CD4-positive, alpha-beta T cell treated with Interferon alpha-2 for 1 hour (primary cell): ENCODE results near the gene PMEPA1.

Source experiments
- DNase-seq, 2 donors: peaks; one replicate each; pipeline ENCODE4 v3.0.0-alpha.2; 2020 to 2022

The PMEPA1 gene, protein sequence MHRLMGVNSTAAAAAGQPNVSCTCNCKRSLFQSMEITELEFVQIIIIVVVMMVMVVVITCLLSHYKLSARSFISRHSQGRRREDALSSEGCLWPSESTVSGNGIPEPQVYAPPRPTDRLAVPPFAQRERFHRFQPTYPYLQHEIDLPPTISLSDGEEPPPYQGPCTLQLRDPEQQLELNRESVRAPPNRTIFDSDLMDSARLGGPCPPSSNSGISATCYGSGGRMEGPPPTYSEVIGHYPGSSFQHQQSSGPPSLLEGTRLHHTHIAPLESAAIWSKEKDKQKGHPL

DNA sequence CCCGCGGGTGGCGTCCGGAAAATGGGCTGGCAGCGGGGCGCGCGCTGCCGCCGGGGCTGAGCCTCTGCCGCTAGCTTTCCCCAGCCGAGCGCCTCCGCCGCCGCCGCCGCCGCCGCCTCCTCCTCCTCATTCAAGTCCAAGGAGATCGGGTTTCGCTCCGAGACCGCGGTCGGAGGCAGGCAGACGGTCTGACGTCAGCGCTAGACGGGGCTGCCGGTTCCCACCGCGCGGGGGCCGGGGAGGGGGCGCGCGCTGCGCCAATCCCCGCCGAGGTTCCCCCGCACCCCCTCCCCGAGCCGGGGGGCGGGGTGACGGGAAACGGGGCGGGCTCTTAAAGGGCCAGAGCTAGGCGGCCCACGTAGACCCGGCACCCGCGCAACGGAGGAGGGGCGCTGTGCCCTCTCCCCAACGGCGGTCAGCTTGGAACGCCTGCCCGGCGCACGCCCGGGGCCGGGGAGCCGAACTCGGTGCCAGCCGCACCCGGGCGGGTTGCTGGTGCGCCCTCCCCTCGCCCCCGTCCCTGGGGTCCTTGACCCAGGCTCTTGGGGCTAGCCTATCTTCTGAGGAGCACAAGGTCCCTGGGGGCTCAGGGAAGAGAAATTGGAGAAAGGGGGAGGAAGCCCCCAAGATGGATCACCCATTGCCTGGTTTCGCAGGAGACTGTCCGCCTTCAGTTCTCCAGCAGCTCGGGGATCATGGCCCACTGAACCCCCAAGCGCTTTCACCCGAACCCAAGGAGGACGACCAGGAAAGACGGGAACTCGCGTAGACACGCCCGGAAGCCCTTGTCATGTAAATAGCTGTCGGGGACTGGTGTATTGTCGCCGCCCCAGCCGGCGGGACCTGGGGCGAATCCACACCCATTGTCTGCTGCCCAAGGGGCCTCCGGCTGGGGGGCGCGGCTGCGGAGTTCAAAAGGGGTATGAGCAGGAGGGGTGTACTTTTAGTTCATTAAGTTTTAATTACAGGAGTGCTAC is at the start of gene PMEPA1:
TSS of gene PMEPA1 (minus strand) at position 193 of the 977 bp plus-strand sequence. CDS start 433 bp downstream, outside the sequence.
- DNase-seq: peak; percentile 94 to 95

DNA sequence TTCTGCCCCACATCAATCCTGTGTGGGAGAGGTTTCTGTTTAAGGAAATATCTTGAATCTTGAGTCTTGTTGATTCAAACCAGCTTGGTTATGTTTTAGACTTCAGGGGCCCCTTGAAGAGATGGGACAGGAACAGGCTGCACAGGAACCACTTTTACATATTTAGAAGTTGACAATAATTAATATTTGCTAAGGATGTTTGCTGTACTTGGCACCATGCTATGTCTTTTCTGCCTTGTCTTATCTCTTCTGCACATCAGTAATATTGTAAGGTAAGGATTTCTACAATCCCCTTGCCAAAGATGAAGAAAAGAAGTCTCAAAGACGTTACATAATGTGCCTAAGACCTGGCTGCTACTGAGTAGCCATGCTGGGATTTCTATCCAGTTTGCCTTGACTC is 48.0 kb upstream of the PMEPA1 start:
- DNase-seq: no peak

DNA sequence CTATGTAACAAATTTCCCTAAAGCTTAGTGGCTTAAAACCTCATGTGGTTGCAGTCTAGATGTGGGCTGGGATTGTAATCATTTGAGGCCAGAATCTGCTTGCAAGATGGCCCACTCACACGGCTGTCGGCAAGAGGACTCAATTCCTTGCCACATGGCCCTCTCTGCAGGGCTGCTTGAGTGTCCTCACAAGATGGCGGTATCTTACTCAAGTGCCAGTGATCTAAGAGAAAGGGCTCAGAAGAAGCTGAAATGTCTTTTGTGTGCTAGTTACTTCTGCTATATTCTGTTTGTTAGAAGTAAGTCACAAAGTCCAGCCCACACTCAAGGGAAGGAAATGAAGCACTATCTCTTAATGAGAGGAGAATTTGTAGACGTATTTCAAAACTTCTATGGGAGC is 47.1 kb upstream of the PMEPA1 start:
- no peak for DNase-seq

DNA sequence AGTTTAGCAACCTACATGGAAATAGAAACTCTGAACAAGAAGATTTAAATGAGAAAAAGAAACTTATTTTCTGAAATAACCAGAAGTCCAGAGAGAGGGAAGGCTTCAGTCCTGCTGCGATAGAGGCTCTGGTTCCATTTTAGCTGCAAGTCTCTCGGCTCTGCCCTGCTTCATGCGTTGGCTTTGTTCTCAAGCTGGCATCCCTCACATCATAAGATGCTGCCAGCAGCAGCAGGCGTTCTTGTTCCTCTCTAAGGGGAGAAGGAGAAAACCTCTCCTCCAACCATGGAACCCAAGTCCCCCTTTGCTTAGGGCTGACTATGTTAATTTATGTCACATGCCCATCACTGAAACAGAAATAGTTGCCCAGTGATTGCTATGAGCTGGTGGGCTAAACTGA is 46.4 kb upstream of the PMEPA1 start:
- no peak for DNase-seq

DNA sequence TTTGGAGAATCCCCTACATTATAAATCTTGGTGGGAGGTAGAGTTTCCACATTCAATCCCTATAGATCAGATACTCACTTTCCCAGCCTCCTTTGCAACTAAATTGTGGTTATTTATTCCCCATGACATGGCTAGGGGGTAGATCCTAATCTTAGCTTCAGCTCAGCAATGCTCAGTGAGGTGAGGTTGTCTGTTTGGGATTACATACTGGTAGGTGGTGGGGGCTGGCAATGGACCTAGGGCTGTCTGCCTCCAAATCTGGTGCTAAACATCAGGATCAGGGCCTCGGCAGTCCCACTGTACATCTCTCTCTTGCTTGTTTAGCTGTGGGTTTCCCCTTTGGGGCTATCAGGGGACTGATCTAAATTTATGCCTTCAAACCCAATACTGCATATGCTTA is 45.8 kb upstream of the PMEPA1 start:
- no peak for DNase-seq

DNA sequence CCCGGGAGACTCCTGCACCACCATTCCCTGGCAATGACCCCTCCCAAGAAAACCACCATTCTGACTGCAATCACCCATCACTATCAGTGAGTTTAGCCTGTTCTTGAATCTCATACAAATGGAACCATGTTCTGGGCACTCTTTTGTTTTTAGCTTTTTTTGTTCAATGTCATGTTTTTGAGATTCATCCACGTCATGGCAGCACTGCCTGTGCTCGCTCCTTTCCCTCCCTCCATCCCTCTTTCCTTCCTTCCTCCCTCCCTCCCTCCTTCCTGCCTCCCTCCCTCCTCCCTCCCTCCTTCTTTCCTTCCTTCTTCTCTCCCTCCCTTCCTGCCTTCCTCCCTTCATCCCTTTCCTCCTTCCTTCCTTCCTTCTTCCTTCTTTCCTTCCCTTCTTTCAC is 44.4 kb upstream of the PMEPA1 start:
- DNase-seq: no peak

DNA sequence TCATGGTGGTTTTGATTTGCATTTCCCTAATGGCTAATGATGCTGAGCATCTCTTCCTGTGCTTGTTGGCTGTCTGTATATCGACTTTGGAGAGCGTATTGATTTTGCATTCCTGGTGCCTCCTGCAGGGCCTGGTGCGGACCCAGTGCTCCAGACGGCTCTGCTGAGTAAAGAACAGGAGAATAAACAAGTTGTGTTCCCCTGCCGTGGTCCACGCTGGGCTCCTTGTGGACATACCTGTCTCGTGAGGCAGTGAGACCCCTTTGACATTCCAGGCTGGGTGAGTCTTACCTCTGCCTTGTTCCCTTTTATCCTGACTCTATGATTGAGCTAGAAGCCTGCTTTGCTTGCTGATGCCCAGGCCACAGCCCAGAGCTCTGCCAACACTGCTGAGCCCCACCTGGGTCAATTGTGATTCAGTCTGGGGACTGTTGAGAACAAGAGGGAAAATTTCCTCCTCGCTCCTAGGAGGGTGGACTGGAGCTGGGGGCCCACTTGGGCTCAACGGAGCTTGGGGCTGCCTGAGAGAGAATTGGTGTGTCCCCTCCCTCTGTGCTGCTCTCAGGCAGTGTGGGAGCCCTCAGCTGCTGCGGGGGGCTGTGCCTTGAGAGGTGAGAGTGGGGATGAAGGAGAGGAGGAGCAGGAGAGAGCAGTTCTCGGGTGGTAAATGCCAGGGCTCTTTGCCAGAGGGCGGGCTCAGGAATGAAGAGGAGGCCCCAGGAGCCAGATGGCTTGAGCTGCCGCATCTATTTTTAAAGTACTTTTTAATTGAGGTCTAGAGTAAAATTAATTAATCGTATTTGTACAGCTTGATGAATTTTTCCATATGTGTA is 43.7 kb upstream of the PMEPA1 start:
- no peak for DNase-seq

DNA sequence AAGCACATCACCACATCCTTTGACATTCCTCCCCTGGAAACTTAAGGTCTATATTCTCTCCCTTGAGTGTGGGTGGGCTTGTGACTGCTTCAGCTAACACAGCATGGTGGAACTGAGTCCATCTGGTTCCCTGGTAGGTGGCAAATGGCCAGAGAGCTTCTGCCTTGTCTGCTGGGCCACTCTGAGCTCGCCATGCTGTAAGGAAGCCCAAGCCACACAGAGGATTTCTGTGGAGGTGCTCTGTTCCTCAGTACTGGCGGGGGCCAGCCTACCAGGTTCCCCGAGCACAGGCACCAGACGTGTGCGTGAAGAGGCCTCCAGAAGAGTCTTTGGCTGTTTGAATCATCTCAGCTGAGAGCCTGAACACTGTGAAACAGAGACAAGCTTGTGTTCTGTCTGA is 41.6 kb upstream of the PMEPA1 start:
- no peak for DNase-seq

DNA sequence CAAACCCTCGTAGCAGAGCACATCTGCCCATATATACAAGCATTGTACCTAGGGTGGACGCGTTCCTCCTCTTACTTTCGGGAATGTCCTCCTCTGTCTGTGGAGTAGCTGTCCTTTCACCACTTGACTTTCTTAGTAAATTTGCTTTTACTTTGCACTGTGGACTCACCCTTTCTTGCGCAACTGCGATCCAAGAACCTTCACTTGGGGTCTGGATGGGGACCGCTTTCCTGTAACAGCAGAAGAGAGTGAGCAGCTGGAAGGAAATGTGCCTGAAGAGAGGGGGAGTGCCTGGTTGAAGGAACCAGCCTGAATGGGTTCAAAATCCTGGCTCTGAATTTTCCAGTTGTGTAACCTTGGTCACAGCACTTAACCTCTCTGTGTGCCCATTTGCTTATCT is 40.1 kb upstream of the PMEPA1 start:
- DNase-seq: no peak

DNA sequence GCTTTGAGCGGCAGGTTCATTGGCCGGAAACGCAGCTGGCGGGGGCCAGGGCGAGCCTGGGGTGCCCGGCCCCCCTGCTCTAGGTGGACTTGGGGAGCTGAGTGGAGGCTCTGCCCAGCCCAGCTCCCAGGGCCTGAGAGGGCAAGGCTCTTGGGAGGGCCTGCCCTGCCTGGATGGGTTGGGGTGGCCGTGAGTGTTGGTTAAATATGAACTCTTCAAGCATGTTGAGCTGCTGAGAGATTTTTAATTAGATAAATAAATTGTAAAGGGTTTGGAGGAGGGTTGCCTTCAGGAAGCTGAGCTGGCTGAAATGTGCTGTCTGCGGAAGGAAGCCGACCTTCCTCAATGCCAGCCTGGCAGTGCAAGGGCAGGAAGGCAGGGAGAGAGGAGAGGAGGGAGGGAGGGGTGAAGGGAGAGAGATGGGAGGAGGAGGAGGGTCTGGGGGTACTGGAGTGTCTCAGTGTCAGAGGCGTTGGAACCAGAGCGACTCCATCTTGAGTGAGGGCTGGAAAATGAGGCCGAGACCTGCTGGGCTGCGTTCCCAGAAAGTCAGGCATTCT is 39.4 kb upstream of the PMEPA1 start:
- no peak for DNase-seq

DNA sequence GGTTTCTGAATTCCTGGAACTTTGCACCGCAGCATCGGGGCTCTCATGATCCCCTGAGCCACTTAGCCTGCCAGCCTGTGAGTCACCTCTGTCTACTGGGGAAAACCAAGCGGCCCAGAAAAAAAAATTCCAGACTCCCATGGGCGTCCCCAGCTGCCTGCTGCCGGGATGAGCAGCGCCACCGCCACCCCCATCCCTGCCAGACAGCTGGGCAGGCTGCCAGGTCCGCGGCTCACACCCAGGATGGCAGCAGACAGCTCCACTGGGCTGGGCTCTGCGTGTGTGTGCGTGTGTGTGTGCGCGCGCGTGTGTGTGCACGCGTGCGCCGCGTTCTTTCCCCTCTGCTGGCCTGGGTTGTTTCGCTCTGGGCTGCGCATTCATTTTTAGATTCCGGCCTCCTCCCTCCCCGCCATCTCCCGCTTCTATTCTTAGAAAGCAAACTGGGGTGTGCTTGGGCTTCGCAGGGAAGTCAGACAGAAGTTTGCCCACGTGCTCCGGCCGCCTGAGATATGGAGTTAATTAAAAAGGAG is 38.9 kb upstream of the PMEPA1 start:
- peak; percentile 27 to 31 for DNase-seq

DNA sequence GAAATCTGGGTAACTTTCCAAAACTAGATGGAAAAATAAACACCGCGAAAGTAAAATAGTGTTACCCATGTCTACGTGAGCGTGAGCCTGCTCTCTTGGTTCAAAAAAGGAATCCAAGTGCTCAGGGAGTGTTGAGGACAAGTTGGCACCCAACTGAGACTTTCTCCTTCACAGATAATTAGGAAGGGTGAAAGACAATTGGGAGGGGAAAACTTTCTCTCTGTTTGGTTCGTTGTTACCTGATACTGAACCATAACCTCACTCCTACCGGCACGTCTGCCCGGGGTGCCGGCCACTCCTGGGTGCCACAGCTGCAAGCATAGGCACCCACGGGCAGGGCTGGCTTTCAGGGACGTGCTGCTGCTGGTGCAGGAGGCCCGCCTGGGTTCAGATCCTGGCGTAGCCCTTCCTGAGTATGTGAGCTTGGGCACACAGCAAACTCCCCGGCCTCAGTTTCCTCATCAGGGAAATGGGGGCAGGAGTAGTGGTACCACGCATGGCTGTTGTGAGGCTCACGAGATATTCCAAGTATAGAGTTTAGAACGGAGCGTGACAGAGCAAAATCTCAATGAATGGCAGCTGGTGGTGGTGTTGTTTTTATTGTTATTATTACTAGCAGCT is 38.2 kb upstream of the PMEPA1 start:
- DNase-seq: no peak

DNA sequence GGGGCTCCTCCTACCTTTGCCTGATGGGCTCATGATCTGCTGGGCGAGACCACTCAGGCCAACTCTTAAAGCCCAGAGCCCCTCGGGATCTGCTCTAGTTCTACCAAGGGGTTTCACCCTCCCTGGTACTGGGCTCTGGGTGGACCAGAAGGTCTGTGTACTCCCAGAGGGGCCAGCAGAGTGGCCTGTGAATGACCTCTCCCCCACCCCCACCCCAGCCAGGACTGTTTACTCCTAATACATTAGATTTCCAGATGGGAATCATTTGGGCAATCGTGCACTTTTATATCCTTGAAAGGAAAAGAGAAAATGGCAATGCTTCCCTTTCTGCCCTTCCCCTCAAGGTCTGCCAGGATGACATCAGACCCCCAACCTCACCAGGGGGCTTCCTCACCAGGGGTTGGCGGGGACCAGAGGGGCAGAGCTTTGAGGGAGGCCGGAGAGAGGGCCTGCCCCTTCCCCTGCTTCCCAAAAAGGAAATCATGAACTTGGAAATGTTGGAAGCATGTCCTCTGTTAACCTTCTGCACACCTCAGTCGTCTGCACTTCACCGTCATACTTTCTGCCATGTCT is 37.1 kb upstream of the PMEPA1 start:
- DNase-seq: no peak

DNA sequence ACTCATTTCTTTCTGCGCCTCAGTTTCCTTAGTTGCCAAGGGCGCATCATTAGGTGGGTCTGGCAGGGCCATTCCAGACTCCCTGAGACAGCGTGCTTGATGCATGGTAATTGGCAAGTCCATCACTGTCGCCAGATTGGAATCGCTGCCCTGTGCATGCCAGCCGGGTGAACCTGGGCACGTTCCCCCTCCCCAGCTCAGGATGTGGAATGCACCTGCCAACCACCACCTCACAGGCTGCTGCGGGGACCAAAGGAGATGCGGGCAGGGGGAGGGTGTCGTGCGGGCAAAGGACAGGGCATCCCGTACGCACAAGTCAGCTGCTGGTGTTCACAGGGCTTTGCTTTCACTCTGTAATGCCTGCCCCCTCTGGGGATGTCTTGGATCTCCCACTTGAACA is 36.4 kb upstream of the PMEPA1 start:
- no peak for DNase-seq

DNA sequence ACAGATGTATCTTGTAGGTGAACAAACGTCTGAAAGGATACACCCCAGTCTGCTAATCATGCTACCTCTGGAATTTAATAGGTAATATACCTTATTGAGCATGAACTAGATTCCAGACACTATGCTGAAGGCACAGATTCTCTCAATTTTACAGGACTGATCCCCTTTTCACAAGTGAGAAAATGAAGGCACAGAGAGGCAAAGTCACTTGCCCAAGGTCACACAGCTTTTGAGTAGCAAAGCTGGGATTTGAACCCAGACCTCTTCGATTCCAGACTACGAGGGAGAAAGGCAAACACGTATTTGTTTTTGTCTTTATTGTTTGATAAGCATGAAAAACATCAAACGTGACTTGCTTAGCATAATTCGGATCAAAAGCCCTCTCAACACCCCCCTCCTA is 34.4 kb upstream of the PMEPA1 start:
- DNase-seq: no peak

DNA sequence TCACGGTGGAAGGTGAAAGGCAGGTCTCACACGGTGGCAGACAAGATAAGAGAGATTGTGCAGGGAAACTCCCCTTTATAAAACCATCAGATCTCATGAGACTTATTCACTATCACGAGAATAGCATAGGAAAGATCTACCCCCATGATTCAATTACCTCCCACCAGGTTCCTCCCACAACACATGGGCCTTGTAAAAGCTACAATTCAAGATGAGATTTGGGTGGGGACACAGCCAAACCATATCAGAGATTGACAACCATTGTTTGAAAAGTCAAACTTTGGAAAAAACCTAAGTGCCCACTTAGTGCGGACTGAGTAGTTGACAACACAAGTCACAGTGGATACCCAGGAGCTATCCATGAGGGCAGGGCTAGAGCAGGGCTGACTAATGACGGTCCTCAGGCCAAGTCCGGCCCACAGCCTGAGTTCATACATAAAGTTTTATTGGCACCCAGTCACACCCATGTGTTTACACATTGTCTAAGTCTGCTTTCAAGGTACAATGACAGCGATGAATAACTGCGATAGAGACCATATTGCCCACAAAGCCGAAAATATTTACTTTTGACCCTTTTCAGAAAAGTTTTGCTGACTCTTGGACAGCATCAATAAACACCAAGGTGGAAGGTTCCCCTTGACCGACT is 33.8 kb upstream of the PMEPA1 start:
- DNase-seq: no peak

DNA sequence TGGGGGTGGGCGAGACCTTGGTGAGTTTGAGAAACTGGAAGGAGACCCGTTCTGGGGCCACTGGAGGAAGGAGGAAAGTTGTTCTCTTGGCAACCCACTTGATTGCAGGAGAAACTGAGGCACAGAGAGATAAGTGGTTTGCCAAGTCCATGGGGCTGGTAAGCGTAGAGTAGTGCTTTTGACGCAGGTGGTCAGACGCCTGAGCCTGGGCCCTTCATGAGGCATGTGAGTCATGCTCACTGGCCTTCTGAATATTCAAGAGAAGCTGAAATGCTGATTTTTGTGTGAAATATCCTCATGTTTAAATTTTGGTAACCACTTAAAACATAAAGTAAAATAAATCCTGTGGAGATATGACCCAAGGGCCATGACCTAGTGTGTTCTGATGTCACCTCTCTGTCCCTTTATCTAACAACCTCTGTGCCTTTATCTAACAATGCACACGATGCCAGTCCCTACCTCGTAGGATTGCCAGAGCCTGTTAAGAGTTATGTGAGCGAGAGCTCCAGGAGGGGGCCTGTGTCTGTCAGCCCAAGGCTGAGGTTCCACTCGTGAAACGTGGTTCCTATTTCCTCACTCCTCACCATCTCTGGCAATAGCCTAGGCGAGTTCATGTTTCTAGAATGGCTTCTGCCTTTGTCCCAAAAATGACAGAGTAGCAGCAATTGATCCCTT is 32.8 kb upstream of the PMEPA1 start:
- no peak for DNase-seq

DNA sequence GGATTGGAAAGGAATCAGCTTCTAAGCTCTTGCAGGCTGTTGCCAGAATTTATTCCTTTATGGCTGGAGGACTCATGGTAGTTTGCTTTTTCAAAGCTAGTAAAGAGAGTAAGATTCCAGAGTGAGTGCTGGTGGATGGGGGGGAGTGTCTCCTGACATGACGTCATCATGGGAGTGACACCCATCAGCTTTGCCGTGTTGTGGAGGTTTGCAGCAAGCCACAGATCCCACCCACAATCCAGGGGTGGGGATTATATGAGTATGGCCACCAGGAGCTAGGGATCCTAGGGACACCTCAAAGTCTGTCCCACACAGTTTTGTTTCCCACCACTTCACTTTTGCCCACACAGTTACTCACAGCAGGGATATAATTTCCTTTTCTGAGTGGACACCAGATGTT is 28.7 kb upstream of the PMEPA1 start:
- DNase-seq: no peak

DNA sequence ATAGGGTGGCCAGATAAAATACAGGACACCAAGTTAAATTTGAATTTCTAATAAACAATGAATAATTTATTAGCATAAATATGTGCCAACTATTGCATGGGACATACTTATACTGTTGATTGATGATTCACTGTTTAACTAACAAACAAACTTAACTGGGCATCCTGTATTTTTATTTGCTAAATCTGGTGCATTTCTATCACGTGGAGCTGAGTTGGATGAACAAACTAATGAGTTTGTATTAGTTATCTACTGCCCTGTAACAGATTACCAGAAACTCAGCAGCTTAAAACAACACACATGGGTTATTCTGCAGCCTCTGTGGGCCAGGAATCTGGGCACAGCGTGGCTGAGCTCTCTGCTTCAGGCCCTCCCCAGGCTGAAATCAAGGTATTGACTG is 28.2 kb upstream of the PMEPA1 start:
- DNase-seq: no peak

DNA sequence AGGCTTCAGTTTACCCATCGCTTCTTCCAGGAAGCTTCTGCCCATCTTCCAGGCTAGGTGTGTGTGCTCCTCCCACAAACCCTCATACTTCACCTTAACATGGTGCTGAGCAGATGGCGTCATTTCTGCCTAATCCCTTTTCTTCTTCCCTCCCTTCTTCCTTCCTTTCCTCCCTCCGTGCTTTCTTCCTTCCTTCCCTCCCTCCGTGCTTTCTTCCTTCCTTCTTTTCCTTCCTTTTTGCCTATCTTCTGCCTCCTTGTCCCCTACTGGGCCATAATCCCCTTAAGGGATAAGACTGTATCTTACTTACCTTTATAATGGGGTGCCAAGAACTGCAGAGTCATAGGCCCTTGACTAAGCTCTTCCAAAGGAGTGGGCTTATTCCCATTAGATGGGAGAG is 27.5 kb upstream of the PMEPA1 start:
- no peak for DNase-seq
